T-helper 9 cell (primary cell): Measurements from ENCODE around the gene ZNF664.
"Not testable (repeated sequence)": the region's sequence is repeated elsewhere in the genome, so short reads cannot be mapped to it uniquely, and the experiment has no call there.

Source experiments
- DNase-seq: peaks from one replicate; pipeline ENCODE4 v3.0.0-alpha.2; 2020

Gene ZNF664

GRCh38 chr12:123941624-123942237 lies 31.3 kb upstream of the ZNF664 start:
- DNase-seq, result no peak

DNA sequence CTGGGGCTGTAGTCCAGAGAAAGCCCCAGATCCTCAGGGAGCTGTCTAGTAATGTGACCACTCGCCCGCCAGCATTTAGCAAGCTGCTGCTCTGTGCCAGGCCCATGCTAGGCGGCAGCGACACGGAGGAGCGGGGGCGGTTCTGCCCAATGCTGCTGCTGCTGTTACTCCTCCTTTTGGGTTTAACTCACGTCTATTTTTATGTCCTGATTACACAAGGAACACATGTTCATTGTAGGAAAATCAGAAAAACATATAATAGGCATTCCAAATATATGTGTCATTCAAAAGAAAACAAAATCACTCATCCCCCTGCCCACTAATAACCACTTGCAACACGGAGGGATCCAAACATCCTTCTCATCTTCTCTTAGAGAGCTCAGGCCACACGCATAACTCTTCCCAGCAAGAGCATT lies 30.8 kb upstream of the ZNF664 start:
- no peak for DNase-seq

- no peak for DNase-seq
Observed at GRCh38 chr12:123942911-123943648, 29.9 kb upstream of the ZNF664 start.

GRCh38 chr12:123943816-123944215 lies 29.2 kb upstream of the ZNF664 start:
- DNase-seq, result no peak

DNA sequence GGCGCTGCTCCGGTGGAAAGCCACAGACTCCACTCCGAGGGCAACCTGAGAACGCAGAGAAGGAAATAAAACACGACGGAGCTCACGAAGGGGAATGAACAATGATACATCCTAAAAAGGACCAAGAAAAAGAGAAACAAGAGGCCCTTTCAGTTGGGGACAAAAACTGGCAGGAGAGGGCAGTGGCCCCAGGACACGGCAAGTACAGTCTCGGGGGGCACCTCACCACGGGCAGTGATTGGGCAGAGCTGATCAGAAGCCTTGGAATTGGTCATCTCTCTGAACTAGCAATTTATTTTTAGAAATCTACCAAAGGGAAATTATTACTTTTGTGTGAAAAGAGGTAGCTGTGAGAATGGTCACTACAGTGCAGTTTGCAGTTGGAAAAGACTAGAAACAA lies 28.3 kb upstream of the ZNF664 start:
- no peak for DNase-seq

DNA sequence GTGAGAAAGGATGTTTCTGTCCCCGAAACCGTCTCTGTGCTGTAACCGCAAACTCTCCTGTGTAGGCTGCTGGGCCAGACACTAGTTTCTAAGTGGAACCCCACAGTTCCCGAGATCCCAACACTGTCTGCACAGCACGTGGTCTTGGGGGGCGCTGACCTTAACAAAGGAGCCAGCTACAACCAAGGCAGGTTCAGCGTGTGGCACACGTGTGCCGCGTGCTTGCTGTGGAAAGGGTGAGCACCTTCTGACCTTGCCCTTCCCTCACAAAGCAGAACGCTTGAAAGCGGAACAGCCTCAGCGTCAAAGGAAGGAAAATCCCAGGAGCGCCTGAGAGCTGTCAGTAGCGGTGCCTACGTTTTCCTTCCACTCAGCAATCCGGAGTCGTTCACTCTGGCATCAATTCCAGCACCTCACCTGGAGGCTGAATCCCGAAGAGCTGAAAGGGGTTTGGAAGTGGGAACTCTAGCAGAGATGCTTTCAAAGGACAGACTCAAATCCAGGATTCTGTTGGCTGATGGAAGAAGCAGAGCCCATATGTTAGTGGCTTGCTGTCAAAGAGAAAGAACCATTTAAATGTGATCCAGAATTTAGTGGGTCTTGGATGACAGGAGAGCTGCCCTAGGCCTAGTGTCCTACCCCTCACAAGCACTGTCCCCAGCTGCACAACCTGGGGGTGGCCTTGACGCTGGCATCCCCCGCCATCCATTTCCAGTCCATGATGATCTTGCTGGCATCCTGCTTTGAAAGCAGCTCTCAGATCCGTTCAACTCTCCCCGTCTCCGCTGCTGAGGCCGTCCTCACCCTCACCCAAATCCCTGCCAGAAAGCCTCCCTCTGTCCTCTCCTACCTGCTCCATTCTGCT lies 27.5 kb upstream of the ZNF664 start:
- no peak for DNase-seq

DNA sequence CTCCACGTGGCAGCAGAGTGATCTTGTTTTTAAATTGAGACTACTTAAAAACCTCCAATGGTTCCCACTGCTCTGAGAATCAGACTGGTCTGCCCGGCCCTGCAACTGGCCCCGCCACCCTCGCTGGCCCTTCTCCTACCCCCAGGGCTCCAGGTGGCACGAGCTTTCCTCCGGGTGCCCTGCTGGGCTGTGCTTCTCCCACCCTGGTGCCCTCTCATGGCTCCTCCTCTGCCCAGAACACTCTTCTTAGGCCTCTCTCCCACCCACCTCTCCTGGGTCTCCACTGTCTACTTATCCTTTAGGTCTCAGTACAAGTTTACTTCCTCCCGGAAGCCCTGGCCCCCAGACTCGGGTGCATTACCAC lies 26.9 kb upstream of the ZNF664 start:
- no peak for DNase-seq

GRCh38 chr12:123946516-123947505 lies 26.2 kb upstream of the ZNF664 start:
- DNase-seq, result not testable (repeated sequence)

GRCh38 chr12:123947531-123947930 lies 25.5 kb upstream of the ZNF664 start:
- not testable (repeated sequence) for DNase-seq

- no peak for DNase-seq
Observed at GRCh38 chr12:123948401-123948795, 24.6 kb upstream of the ZNF664 start.

- DNase-seq, result no peak
Observed at GRCh38 chr12:123948796-123949769, 23.9 kb upstream of the ZNF664 start.

- DNase-seq, result no peak
Observed at GRCh38 chr12:123949770-123950165, 23.2 kb upstream of the ZNF664 start.

- no peak for DNase-seq
Observed at GRCh38 chr12:123950476-123951349, 22.3 kb upstream of the ZNF664 start.

GRCh38 chr12:123951467-123951866 lies 21.5 kb upstream of the ZNF664 start:
- no peak for DNase-seq

- DNase-seq, result no peak
Observed at GRCh38 chr12:123952037-123952436, 21.0 kb upstream of the ZNF664 start.

DNA sequence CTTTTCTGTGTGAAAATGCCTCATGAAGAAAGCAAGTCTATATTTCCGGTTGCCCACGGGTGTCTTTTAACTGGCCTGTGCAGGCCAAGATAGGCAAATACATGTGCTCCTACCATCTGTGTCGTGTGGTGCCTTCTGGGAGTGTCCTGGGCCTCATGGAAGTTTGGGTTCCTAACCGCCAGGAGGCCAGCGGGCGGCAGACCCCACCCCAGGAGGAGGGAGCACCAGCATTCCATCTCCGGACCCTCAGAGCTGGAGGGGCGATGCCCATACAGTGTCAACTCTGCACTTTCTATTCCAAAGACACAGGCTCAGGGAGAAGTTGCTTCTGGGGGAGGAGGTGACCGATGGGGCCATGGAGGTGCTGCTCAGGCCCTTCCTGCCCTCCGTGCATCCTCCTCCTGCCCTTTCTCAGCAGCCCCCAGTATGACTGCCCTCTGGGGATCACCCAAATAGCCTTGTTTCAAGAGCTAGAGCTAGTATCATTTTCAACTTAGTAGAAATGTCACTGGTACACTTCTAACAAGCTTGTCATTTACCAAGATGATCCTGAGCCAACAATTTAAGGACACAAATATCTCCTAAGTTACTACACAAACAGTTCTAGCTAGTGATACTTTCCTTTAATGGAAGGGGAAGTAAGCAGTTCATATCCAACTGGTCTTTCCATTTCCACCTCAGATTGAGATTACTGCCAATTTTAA lies 18.2 kb upstream of the ZNF664 start:
- no peak for DNase-seq

DNA sequence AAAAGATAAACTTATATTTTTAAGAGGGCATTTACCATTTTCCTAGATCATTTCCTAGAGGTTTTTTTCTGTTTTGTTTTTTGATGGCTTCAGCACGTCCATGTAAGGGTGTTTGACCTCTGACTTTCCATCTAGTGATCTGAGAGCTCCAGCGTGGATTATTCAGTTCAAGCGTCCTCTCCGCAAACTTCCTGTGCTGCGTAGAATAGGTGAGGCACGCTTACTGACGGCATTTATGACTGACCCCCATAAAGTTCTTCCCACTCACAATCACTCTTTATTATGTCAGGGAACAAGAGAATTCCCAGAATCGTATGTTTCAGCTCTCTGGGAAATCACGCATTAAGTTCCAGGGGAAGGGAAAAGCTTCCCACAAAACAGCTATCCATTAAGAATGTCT lies 16.8 kb upstream of the ZNF664 start:
- no peak for DNase-seq

GRCh38 chr12:123957196-123957595 lies 15.8 kb upstream of the ZNF664 start:
- DNase-seq, result no peak

GRCh38 chr12:123958462-123958861 lies 14.6 kb upstream of the ZNF664 start:
- DNase-seq, result no peak

GRCh38 chr12:123958876-123959275 lies 14.1 kb upstream of the ZNF664 start:
- no peak for DNase-seq
